Lung (tissue), 12 donors: ENCODE results near the gene RAI1. TPM values are rescaled to one million over a fixed set of nuclear protein-coding genes. Genes with fewer than 3 reads are reported as not detected.

Experiments used
- ATAC-seq: fragments of 200-7000 bp; cut with Tn5 transposase; one replicate; pipeline ENCODE4 v1.9.1; 2020; ENCODE audit warnings: moderate number of reproducible peaks; ENCODE audit not compliant: insufficient read depth, low FRiP score
- DNase-seq, 3 donors: peaks; one replicate each; pipeline ENCODE4 v3.0.0-alpha.2; 2013 to 2017
- H3K27ac ChIP-seq, 2 donors: one replicate each; pipeline ENCODE4 v1.5.1; 2013; ENCODE audit warnings: mild to moderate bottlenecking in 2 of 2, moderate library complexity in 2 of 2, control low read depth in 1 of 2, inconsistent platforms in 1 of 2, low read depth in 1 of 2, low read length in 1 of 2
- H3K27me3 ChIP-seq, 3 donors: one replicate each; pipeline ENCODE4 v1.5.1; 2013; ENCODE audit warnings: low read length in 2 of 3; ENCODE audit not compliant: control insufficient read depth in 3 of 3, insufficient read depth in 3 of 3
- H3K36me3 ChIP-seq, 4 donors: one replicate each; pipeline ENCODE4 v1.5.1; 2013; ENCODE audit warnings: low read length in 4 of 4, mild to moderate bottlenecking in 1 of 4, moderate library complexity in 1 of 4; ENCODE audit not compliant: control insufficient read depth in 4 of 4, insufficient read depth in 4 of 4
- H3K4me1 ChIP-seq, 5 donors: one replicate each; pipeline ENCODE4 v1.5.1; 2013; ENCODE audit warnings: low read length in 5 of 5, mild to moderate bottlenecking in 2 of 5, moderate library complexity in 1 of 5; ENCODE audit not compliant: control insufficient read depth in 5 of 5, insufficient read depth in 5 of 5
- H3K4me3 ChIP-seq: one replicate; pipeline ENCODE4 v1.5.1; 2013; ENCODE audit warnings: mild to moderate bottlenecking, control low read depth, moderate library complexity
- H3K9ac ChIP-seq, 2 donors: one replicate each; pipeline ENCODE4 v1.5.1; 2013; ENCODE audit warnings: low read length in 2 of 2, control low read depth in 1 of 2; ENCODE audit not compliant: insufficient read depth in 1 of 2
- H3K9me3 ChIP-seq, 4 donors: one replicate each; pipeline ENCODE4 v1.5.1; 2013; ENCODE audit warnings: low read length in 3 of 4, mild to moderate bottlenecking in 1 of 4, moderate library complexity in 1 of 4; ENCODE audit not compliant: control insufficient read depth in 4 of 4, insufficient read depth in 3 of 4
- CTCF ChIP-seq: IDR thresholded peaks from 2 replicates; pipeline ENCODE4 v1.5.1; 2012; ENCODE audit warnings: mild to moderate bottlenecking; ENCODE audit errors: control extremely low read depth, extremely low read depth
- WGBS, 2 donors: extraction: QIAGEN DNeasy Blood & Tissue Kit; methylation state at CpG; one replicate each; pipeline ENCODE4 v1.1.7; 2013; 5-methylcytosine and 5-hydroxymethylcytosine counted together
- polyA plus RNA-seq, 2 donors: library from polyadenylated mRNA; stranded (reverse); fragments of 200-250 nt; gene quantifications; one replicate each; pipeline ENCODE4 v1.2.1, GENCODE V29; 2013
- total RNA-seq, 2 donors: library from RNA; depleted of rRNA in 1 of 2; stranded (reverse); fragments of >200 nt in 1 of 2; gene quantifications; one replicate each; pipeline ENCODE4 v1.2.1, GENCODE V29; 2014 to 2021
- donor health status: control.
- donor health status: control.
- donor health status: Bipolar disorder and iron deficiency.
- donor health status: healthy.
- donor health status: DM: yes; HTN: yes; CAD: no.

RAI1 gene
- total and polyA plus RNA-seq, 4 donors: 14.5 to 44.4 (median 28.3) TPM

- no peak for ATAC-seq
These were observed 156.1 kb downstream of the RAI1 start for GRCh38 chr17:17837380-17837821.

GRCh38 chr17:17837966-17838962 lies 157.0 kb downstream of the RAI1 start:
- H3K27me3 ChIP-seq: no peaks in the 10 kb centered on the region
- TF ChIP-seq CTCF: no peak
- peak overlapping the region in 1 of 2 donors; percentile 32 for H3K9ac ChIP-seq
- H3K9me3 ChIP-seq: no peaks in the 10 kb centered on the region
- DNase-seq: peak; percentile 57 to 77 (median 76)
- H3K4me3 ChIP-seq: no peak overlapping the region
- no peak for ATAC-seq
- H3K36me3 ChIP-seq: no peaks in the 10 kb centered on the region
- 47 to 49% methylated on average over 11 of the region's 11 CpGs for WGBS, 2 donors
- H3K27ac ChIP-seq: peak overlapping the region; percentile 98 to 100
- peaks cover 20 to 69% (median 46%) of the 10 kb centered on the region in 5 donors for H3K4me1 ChIP-seq

More at GRCh38 chr17:17837380-17837821, 156.1 kb downstream of the RAI1 start:
- H3K36me3 ChIP-seq: no peaks in the 10 kb centered on the region
- 35 to 50% methylated on average over 3 of the region's 3 CpGs for WGBS, 2 donors
- H3K4me3 ChIP-seq: no peak overlapping the region
- H3K27ac ChIP-seq: peak overlapping the region; percentile 98 to 100
- no peak for TF ChIP-seq CTCF
- no peaks in the 10 kb centered on the region for H3K27me3 ChIP-seq
- peaks cover 20 to 65% (median 45%) of the 10 kb centered on the region in 5 donors for H3K4me1 ChIP-seq
- no peaks in the 10 kb centered on the region for H3K9me3 ChIP-seq
- no peak overlapping the region for H3K9ac ChIP-seq
- DNase-seq: peak in 2 of 3 donors; percentile 34 to 57

DNA sequence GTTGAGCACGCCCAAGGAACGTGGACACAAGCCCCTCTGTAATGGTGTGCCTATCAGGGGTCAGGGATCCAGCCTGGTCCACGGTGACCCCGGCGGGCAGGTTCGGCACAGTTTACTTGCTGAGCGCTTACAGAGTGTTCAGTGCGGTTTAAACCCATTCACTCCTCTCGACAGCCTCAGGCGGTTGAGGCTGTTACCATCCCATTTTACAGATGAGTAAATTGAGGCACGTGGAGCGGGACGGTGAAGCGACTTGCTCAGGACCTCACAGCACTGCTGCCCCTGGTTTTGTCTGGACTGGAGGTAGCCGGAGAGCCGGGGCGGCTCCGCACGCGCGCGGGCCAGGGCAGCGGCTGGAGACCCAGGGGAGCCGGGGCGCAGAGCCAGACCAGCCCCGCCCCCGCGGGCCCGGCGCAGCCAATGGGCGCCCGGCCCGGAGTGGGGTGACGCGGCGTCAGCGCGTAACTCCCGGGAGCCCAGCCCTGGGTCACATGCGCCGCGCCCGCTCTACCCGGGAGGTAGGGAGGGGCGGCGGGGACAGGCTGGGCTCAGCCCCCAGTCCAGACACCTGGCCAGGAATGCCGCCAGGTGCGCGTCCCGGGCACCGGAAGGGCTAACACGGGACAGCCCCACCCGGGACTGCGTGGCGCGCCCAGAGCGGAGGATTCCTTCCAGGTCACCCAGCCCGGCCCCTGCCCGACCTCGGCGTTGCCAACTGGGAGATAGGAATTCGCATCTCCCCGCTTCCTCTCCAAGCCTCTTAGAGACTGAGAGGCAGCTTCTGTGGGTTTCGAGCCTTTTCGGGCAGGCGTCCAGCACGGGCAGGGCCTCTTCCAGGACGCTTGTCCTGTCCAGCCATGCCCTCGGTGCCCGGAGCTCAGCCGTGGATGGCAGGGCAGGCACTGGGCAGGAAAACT lies 158.8 kb downstream of the RAI1 start:
- peak overlapping the region; percentile 69 to 90 for H3K9ac ChIP-seq
- WGBS, 2 donors: 2 to 4% methylated on average over 66 to 71 of the region's 71 CpGs
- ATAC-seq (peak; percentile 73), DNase-seq (peak; percentile 88 to 93 (median 90))
- no peaks in the 10 kb centered on the region for H3K9me3 ChIP-seq
- H3K4me1 ChIP-seq: peaks cover 20 to 69% (median 42%) of the 10 kb centered on the region in 5 donors
- no peaks in the 10 kb centered on the region for H3K36me3 ChIP-seq
- peak overlapping the region; percentile 96 to 100 for H3K27ac ChIP-seq
- H3K4me3 ChIP-seq: peak overlapping the region; percentile 47
- H3K27me3 ChIP-seq: no peaks in the 10 kb centered on the region
- no peak for TF ChIP-seq CTCF
